NCI-H128 (cell line): Measurements from ENCODE around the gene COX4I2.

Experiments
- DNase-seq: peaks from one replicate; lab custom pipeline; 2025; ENCODE audit not compliant: unreplicated experiment; lab: John Stamatoyannopoulos, UW

The COX4I2 gene

GRCh38 chr20:31693402-31693801 lies 55.7 kb downstream of the COX4I2 start:
- DNase-seq = no peak

- DNase-seq = peak; percentile 12
These were observed 56.4 kb downstream of the COX4I2 start for GRCh38 chr20:31693987-31694661.
